ENCODE results near the gene ATP13A3. TPM values are rescaled to one million over a fixed set of nuclear protein-coding genes. Genes with fewer than 3 reads are reported as not detected.

Gene ATP13A3
- total RNA-seq, 2 experiments from 2014 or later, result 79.5 to 84.5 TPM

- Histone ChIP-seq H2AFZ (ENCODE audit: low read length) (no peak overlapping the region), H3K4me3 (ENCODE audit: low read depth, low read length, poor library complexity, severe bottlenecking) (no peak overlapping the region), H3K9me2 (ENCODE audit: insufficient read depth, low read length) (no peaks in the 10 kb centered on the region), H3K27ac (ENCODE audit: low read depth, low read length, poor library complexity, severe bottlenecking) (no peak overlapping the region), H3K4me2 (ENCODE audit: low read length) (no peak overlapping the region), H3K79me2 (ENCODE audit: insufficient read depth, low read depth, low read length) (no peaks in the 10 kb centered on the region), H3K9me3 (ENCODE audit: low read length) (peaks cover 7% of the 10 kb centered on the region), H3K4me1 (ENCODE audit: insufficient read depth, low read length, poor library complexity, severe bottlenecking) (peaks cover 9% of the 10 kb centered on the region), H4K20me1 (ENCODE audit: insufficient read depth, low read length) (no peaks in the 10 kb centered on the region), H3K36me3 (ENCODE audit: insufficient read depth, low read length) (no peaks in the 10 kb centered on the region)
- intact Hi-C loops (cut with micrococcal nuclease; ENCODE audit: unreplicated experiment), result no loop called here
- TF ChIP-seq EZH2phosphoT487 (IDR thresholded peaks at IDR 0.05; ENCODE audit: borderline replicate concordance, low read depth, low read length), result no peak
- TF ChIP-seq, protein P1, sequence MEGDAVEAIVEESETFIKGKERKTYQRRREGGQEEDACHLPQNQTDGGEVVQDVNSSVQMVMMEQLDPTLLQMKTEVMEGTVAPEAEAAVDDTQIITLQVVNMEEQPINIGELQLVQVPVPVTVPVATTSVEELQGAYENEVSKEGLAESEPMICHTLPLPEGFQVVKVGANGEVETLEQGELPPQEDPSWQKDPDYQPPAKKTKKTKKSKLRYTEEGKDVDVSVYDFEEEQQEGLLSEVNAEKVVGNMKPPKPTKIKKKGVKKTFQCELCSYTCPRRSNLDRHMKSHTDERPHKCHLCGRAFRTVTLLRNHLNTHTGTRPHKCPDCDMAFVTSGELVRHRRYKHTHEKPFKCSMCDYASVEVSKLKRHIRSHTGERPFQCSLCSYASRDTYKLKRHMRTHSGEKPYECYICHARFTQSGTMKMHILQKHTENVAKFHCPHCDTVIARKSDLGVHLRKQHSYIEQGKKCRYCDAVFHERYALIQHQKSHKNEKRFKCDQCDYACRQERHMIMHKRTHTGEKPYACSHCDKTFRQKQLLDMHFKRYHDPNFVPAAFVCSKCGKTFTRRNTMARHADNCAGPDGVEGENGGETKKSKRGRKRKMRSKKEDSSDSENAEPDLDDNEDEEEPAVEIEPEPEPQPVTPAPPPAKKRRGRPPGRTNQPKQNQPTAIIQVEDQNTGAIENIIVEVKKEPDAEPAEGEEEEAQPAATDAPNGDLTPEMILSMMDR (conservative IDR thresholded peaks at IDR 0.05; ENCODE audit: low read length), result no peak
- ChIA-PET CTCF (ENCODE audit: unreplicated experiment) (interaction anchor here (0.6 kb wide), 1 partner anchor 10 kb away, joined by 3 read pairs; no protein-coding TSS in a partner anchor), POLR2A (interaction anchor here (0.6 kb wide), 1 partner anchor 40 kb away, joined by 5 read pairs; no protein-coding TSS in a partner anchor)
- no peak for DNase-seq (ENCODE audit: low spot score)
- no TSS peak for BruUV-seq (replicated peaks)
Measured at GRCh38 chr3:194395778-194396538, 90.8 kb downstream of the ATP13A3 start.

GRCh38 chr3:194395212-194395611 is 91.6 kb downstream of the ATP13A3 start:
- Histone ChIP-seq H3K36me3 (ENCODE audit: insufficient read depth, low read length) (no peaks in the 10 kb centered on the region), H4K20me1 (ENCODE audit: insufficient read depth, low read length) (no peaks in the 10 kb centered on the region), H3K27ac (ENCODE audit: low read depth, low read length, poor library complexity, severe bottlenecking) (no peak overlapping the region), H3K4me3 (ENCODE audit: low read depth, low read length, poor library complexity, severe bottlenecking) (no peak overlapping the region), H3K9me3 (ENCODE audit: low read length) (peaks cover 13% of the 10 kb centered on the region), H2AFZ (ENCODE audit: low read length) (no peak overlapping the region), H3K9me2 (ENCODE audit: insufficient read depth, low read length) (no peaks in the 10 kb centered on the region), H3K4me2 (ENCODE audit: low read length) (no peak overlapping the region), H3K4me1 (ENCODE audit: insufficient read depth, low read length, poor library complexity, severe bottlenecking) (peaks cover 8% of the 10 kb centered on the region), H3K79me2 (ENCODE audit: insufficient read depth, low read depth, low read length) (no peaks in the 10 kb centered on the region)
- DNase-seq (ENCODE audit: low spot score), result no peak
- TF ChIP-seq, protein P1 (conservative IDR thresholded peaks at IDR 0.05; ENCODE audit: low read length), result no peak
- no peak for TF ChIP-seq EZH2phosphoT487 (IDR thresholded peaks at IDR 0.05; ENCODE audit: borderline replicate concordance, low read depth, low read length)
- CTCF ChIA-PET (ENCODE audit: unreplicated experiment), result no interaction called here
- BruUV-seq (replicated peaks), result no TSS peak
- intact Hi-C loops (cut with micrococcal nuclease; ENCODE audit: unreplicated experiment), result no loop called here
- POLR2A ChIA-PET, result interaction anchor here (0.6 kb wide), 1 partner anchor 18 kb away, joined by 3 read pairs; no protein-coding TSS in a partner anchor

DNA sequence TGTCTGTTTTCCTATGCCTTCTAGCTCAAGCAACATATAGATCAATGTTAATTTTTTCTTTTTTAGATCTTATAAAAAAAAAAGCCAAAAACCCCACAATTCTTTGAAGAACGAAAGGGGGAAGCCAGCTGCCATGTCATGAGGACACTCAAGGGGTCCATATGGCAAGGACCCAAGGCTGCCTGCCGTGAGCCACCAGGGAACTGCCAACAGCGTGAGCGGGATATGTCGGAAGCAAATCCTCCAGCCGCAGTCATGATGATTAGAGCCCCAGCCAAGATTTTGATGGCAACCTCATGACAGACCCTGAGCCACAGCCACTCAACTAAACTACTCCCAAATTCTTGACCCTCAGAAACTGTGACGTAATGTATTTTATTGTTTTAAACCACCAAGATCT is 94.2 kb downstream of the ATP13A3 start:
- Histone ChIP-seq H3K9me2 (ENCODE audit: insufficient read depth, low read length) (no peaks in the 10 kb centered on the region), H3K79me2 (ENCODE audit: insufficient read depth, low read depth, low read length) (no peaks in the 10 kb centered on the region), H2AFZ (ENCODE audit: low read length) (no peak overlapping the region), H4K20me1 (ENCODE audit: insufficient read depth, low read length) (no peaks in the 10 kb centered on the region), H3K4me2 (ENCODE audit: low read length) (no peak overlapping the region), H3K4me1 (ENCODE audit: insufficient read depth, low read length, poor library complexity, severe bottlenecking) (no peaks in the 10 kb centered on the region), H3K4me3 (ENCODE audit: low read depth, low read length, poor library complexity, severe bottlenecking) (no peak overlapping the region), H3K36me3 (ENCODE audit: insufficient read depth, low read length) (no peaks in the 10 kb centered on the region), H3K27ac (ENCODE audit: low read depth, low read length, poor library complexity, severe bottlenecking) (no peak overlapping the region), H3K9me3 (ENCODE audit: low read length) (peaks cover 13% of the 10 kb centered on the region)
- TF ChIP-seq, protein P1 (conservative IDR thresholded peaks at IDR 0.05; ENCODE audit: low read length), result no peak
- no peak for TF ChIP-seq EZH2phosphoT487 (IDR thresholded peaks at IDR 0.05; ENCODE audit: borderline replicate concordance, low read depth, low read length)
- CTCF ChIA-PET (ENCODE audit: unreplicated experiment), result no interaction called here
- POLR2A ChIA-PET, result interaction anchor here (0.6 kb wide), 1 partner anchor 391 kb away, joined by 3 read pairs; no protein-coding TSS in a partner anchor
- no peak for DNase-seq (ENCODE audit: low spot score)
- BruUV-seq (replicated peaks), result no TSS peak
- intact Hi-C loops (cut with micrococcal nuclease; ENCODE audit: unreplicated experiment), result no loop called here
